GM19438 (cell line): ENCODE data around the gene FAM13A.

Experiments used
- ATAC-seq: cut with Tn5 transposase; IDR thresholded peaks from one replicate; pipeline ENCODE4 v1.9.1; 2021; ENCODE audit warnings: low read depth; ENCODE audit not compliant: unreplicated experiment

FAM13A gene

GRCh38 chr4:88735564-88735963, 321.4 kb downstream of the FAM13A start:
- ATAC-seq: no peak

GRCh38 chr4:88734403-88734949, 322.5 kb downstream of the FAM13A start:
- ATAC-seq: no peak

- ATAC-seq: no peak
Measured at GRCh38 chr4:88732714-88733368, 324.1 kb downstream of the FAM13A start.

- no peak for ATAC-seq
Measured at GRCh38 chr4:88731381-88731780, 325.6 kb downstream of the FAM13A start.

GRCh38 chr4:88730811-88731210, 326.2 kb downstream of the FAM13A start:
- ATAC-seq: no peak

- no peak for ATAC-seq
Measured at GRCh38 chr4:88729146-88729760, 327.7 kb downstream of the FAM13A start.

- ATAC-seq: no peak
Measured at GRCh38 chr4:88728146-88728545, 328.8 kb downstream of the FAM13A start.

- ATAC-seq: no peak
Measured at GRCh38 chr4:88725986-88726385, 331.0 kb downstream of the FAM13A start.

GRCh38 chr4:88725143-88725542, 331.8 kb downstream of the FAM13A start:
- ATAC-seq: no peak

- no peak for ATAC-seq
Measured at GRCh38 chr4:88724406-88724805, 332.6 kb downstream of the FAM13A start.

GRCh38 chr4:88722828-88723227, 334.2 kb downstream of the FAM13A start:
- ATAC-seq: no peak

GRCh38 chr4:88722276-88722780, 334.7 kb downstream of the FAM13A start:
- no peak for ATAC-seq

- ATAC-seq: no peak
Measured at GRCh38 chr4:88720451-88721428, 336.2 kb downstream of the FAM13A start.

- ATAC-seq: no peak
Measured at GRCh38 chr4:88719381-88719780, 337.6 kb downstream of the FAM13A start.

GRCh38 chr4:88718098-88718497, 338.9 kb downstream of the FAM13A start:
- ATAC-seq: no peak

- no peak for ATAC-seq
Measured at GRCh38 chr4:88713782-88714181, 343.2 kb downstream of the FAM13A start.

GRCh38 chr4:88709989-88710388, 347.0 kb downstream of the FAM13A start:
- no peak for ATAC-seq

- no peak for ATAC-seq
Measured at GRCh38 chr4:88706574-88706973, 350.4 kb downstream of the FAM13A start.

- ATAC-seq: no peak
Measured at GRCh38 chr4:88705805-88706492, 351.0 kb downstream of the FAM13A start.

- no peak for ATAC-seq
Measured at GRCh38 chr4:88705223-88705622, 351.8 kb downstream of the FAM13A start.
